Loucy (cell line): ENCODE data around the gene INSYN2B.

ENCODE experiments used
- H2AFZ ChIP-seq: fragments of 200-600 bp; sonication (generic); 2 replicates; pipeline ENCODE4 v1.6.0; 2016; ENCODE audit warnings: antibody characterized with exemption, mild to moderate bottlenecking, low read length, moderate library complexity
- H3F3A ChIP-seq: fragments of 200-600 bp; 2 replicates; pipeline ENCODE4 v1.6.0; 2016; ENCODE audit warnings: antibody characterized with exemption, low read depth, mild to moderate bottlenecking
- H3K27me3 ChIP-seq: fragments of 200-600 bp; sonication (generic); 2 replicates; pipeline ENCODE4 v1.6.1; 2014; ENCODE audit warnings: low read length, mild to moderate bottlenecking; ENCODE audit not compliant: insufficient read depth, poor library complexity, severe bottlenecking
- H3K36me3 ChIP-seq: fragments of 200-600 bp; sonication (generic); 2 replicates; pipeline ENCODE4 v1.6.1; 2016; ENCODE audit warnings: low read length; ENCODE audit not compliant: insufficient read depth
- H3K4me1 ChIP-seq: fragments of 200-600 bp; sonication (generic); 2 replicates; pipeline ENCODE4 v1.5.1; 2014; ENCODE audit warnings: low read length, mild to moderate bottlenecking; ENCODE audit not compliant: insufficient read depth, poor library complexity, severe bottlenecking
- H3K4me2 ChIP-seq: fragments of 200-600 bp; sonication (generic); 2 replicates; pipeline ENCODE4 v1.6.0; 2014; ENCODE audit warnings: antibody characterized with exemption, low read length, low read depth, mild to moderate bottlenecking; ENCODE audit not compliant: poor library complexity, severe bottlenecking
- H3K4me3 ChIP-seq: fragments of 200-600 bp; sonication (generic); 2 replicates; pipeline ENCODE4 v1.5.1; 2014; ENCODE audit warnings: low read length, mild to moderate bottlenecking, mixed read lengths; ENCODE audit not compliant: poor library complexity, severe bottlenecking
- H3K79me2 ChIP-seq: fragments of 200-600 bp; sonication (generic); 2 replicates; pipeline ENCODE4 v1.6.1; 2014; ENCODE audit warnings: low read length; ENCODE audit not compliant: insufficient read depth
- H3K9ac ChIP-seq: fragments of 200-600 bp; sonication (generic); 2 replicates; pipeline ENCODE4 v1.6.0; 2014; ENCODE audit warnings: mild to moderate bottlenecking, low read depth, low read length, moderate library complexity; ENCODE audit not compliant: poor library complexity, severe bottlenecking
- H3K9me2 ChIP-seq: fragments of 200-600 bp; sonication (generic); replicated peaks from 2 replicates; pipeline ENCODE4 v1.6.1; 2016; ENCODE audit warnings: low read depth, low read length, mixed read lengths
- H3K9me3 ChIP-seq: fragments of 200-600 bp; sonication (generic); 2 replicates; pipeline ENCODE4 v1.6.1; 2014; ENCODE audit warnings: mild to moderate bottlenecking, antibody characterized with exemption, low read length, low read depth; ENCODE audit not compliant: insufficient read depth
- H4K20me1 ChIP-seq: fragments of 200-600 bp; sonication (generic); 2 replicates; pipeline ENCODE4 v1.6.0; 2014; ENCODE audit warnings: antibody characterized with exemption, low read length, mild to moderate bottlenecking; ENCODE audit not compliant: insufficient read depth, poor library complexity, severe bottlenecking
- CTCF ChIP-seq: fragments of 200-600 bp; sonication (generic); conservative IDR thresholded peaks from 2 replicates; pipeline ENCODE4 v1.5.1; 2014; ENCODE audit warnings: mild to moderate bottlenecking, antibody characterized with exemption, low read length
- EZH2phosphoT487 ChIP-seq: fragments of 200-600 bp; IDR thresholded peaks from 2 replicates; pipeline ENCODE4 v1.6.1; 2018; ENCODE audit warnings: antibody characterized with exemption, mild to moderate bottlenecking, moderate library complexity, borderline replicate concordance

Gene INSYN2B

GRCh38 chr5:169933127-169933526 lies 47.2 kb downstream of the INSYN2B start:
- H3K4me1 ChIP-seq: peaks cover 42% of the 10 kb centered on the region
- no peak overlapping the region for H3K4me2 ChIP-seq
- H3K27me3 ChIP-seq: no peaks in the 10 kb centered on the region
- peaks cover 11% of the 10 kb centered on the region; the same call in 1 of the 2 replicates for H3F3A ChIP-seq
- no peak overlapping the region for H3K9ac ChIP-seq
- peaks cover 7% of the 10 kb centered on the region; the same call in 1 of the 2 replicates for H3K36me3 ChIP-seq
- no peak for TF ChIP-seq EZH2phosphoT487
- no peak for TF ChIP-seq CTCF
- no peaks in the 10 kb centered on the region for H3K79me2 ChIP-seq
- no peaks in the 10 kb centered on the region for H4K20me1 ChIP-seq
- H2AFZ ChIP-seq: no peak overlapping the region
- no peak overlapping the region for H3K4me3 ChIP-seq
- H3K9me2 ChIP-seq: no peaks in the 10 kb centered on the region
- no peaks in the 10 kb centered on the region for H3K9me3 ChIP-seq

- Histone ChIP-seq H4K20me1 (no peaks in the 10 kb centered on the region), H2AFZ (no peak overlapping the region), H3K4me2 (no peak overlapping the region), H3K9me3 (no peaks in the 10 kb centered on the region), H3K9me2 (no peaks in the 10 kb centered on the region), H3K4me1 (no peaks in the 10 kb centered on the region), H3K36me3 (no peaks in the 10 kb centered on the region; the same call in 1 of the 2 replicates), H3K4me3 (no peak overlapping the region), H3F3A (no peaks in the 10 kb centered on the region), H3K9ac (no peak overlapping the region), H3K79me2 (no peaks in the 10 kb centered on the region), H3K27me3 (no peaks in the 10 kb centered on the region)
- TF ChIP-seq CTCF: no peak
These were observed 56.3 kb downstream of the INSYN2B start for GRCh38 chr5:169923988-169924387.

- no peak overlapping the region for H3K4me3 ChIP-seq
- no peaks in the 10 kb centered on the region for H3K27me3 ChIP-seq
- H2AFZ ChIP-seq: no peak overlapping the region
- H3F3A ChIP-seq: no peaks in the 10 kb centered on the region
- H3K4me2 ChIP-seq: no peak overlapping the region
- no peaks in the 10 kb centered on the region for H3K9me3 ChIP-seq
- no peaks in the 10 kb centered on the region for H3K9me2 ChIP-seq
- no peaks in the 10 kb centered on the region for H3K4me1 ChIP-seq
- H4K20me1 ChIP-seq: no peaks in the 10 kb centered on the region
- H3K9ac ChIP-seq: no peak overlapping the region
- no peak for TF ChIP-seq EZH2phosphoT487
- TF ChIP-seq CTCF: no peak
- no peaks in the 10 kb centered on the region; the same call in 1 of the 2 replicates for H3K36me3 ChIP-seq
- H3K79me2 ChIP-seq: no peaks in the 10 kb centered on the region
These were observed 57.8 kb downstream of the INSYN2B start for GRCh38 chr5:169922474-169922873.
